Stimulated activated CD4-positive, alpha-beta T cell treated with anti-CD3 and anti-CD28 coated beads, Interleukin-15, amount 100 ng/mL, for 1 hour (primary cell): Measurements from ENCODE around the gene CPXM1.

Source experiments
- DNase-seq, 2 donors: peaks; one replicate each; pipeline ENCODE4 v3.0.0-alpha.2; 2020; ENCODE audit warnings: low read depth in 1 of 2, low spot score in 1 of 2

Gene CPXM1

DNA sequence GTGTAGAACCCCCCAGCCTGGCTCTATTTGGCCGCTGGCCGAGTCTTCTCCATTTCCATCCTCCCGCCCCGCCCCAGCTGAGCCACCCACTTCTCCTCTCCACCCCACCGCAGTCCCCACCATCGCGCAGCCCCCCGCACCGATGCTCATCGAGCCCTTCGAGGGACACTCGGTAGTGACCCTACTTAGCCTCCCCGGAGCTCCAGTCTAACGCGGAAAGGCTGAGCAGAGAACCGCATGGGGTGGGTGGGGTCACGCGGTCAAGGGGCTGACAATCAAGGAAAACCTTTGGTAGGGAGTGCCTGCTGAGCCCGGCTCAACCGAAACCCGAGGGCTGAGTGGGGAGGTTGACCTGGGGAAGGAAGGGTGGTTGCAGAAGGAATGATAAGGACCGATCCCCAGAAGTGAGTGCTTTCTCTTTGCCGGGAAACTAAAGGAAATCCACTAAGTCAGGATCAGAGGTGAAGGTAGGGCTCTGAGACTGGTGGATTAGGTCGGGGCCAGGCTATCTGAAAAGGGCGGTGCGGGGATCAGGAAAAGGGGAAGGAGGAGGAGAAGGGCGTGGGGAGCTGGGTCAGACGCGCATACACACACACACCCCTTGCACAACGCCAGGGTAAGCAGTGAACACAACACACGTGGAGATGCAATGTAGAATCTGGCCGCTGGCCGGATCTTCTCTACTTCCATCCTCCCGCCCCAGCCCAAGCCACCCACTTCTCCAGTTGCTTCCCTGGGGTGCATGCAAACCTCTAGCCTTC lies 49.8 kb downstream of the CPXM1 start:
- DNase-seq = no peak

DNA sequence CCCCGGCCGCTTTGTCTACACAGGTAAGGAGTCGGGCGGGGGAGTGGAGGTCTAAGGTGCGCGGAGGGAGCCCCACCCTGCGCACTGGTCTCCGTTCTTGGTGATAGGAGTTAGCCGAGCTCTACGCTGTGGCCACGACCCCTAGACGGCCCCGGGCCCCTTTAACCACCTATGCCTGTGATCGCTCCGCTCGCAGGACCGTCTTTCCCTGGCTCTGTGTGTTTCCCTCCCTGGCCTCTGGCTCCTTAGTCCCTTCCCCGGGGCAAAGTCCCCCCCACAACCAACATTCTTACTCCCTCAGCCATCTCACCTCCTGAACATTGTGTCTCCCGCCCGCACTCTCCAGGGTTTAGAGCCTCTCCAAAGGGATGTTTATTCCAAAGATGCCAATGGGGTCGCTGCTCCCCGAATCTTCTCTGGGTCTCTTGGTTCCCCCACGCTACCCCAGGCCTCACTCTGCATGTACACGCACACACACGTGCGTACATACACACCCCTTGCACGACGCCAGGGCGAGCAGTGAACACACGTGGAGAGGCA lies 50.4 kb downstream of the CPXM1 start:
- DNase-seq = no peak

DNA sequence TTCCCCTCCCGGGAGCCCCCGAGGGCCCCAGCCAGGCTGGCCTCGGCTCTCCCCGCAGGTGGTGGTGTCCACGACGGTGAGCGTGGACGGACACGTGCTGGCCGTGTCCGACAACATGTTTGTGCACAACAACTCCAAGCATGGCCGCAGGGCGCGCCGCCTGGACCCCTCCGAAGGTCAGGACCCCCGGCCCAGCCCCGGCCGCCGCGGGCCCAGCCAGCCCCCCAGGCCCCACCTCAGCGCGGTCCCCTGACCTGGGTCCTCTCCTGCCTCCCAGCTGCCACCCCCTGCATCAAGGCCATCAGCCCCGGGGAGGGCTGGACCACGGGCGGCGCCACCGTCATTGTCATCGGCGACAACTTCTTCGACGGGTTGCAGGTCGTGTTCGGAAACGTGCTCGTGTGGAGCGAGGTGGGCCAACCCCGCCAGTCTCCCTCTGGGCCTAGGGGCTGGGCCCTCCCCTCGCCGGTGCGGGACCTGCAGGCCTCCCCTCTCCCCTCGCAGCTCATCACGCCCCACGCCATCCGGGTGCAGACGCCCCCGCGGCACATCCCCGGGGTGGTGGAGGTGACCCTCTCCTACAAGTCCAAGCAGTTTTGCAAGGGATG lies 51.0 kb downstream of the CPXM1 start:
- no peak for DNase-seq

DNA sequence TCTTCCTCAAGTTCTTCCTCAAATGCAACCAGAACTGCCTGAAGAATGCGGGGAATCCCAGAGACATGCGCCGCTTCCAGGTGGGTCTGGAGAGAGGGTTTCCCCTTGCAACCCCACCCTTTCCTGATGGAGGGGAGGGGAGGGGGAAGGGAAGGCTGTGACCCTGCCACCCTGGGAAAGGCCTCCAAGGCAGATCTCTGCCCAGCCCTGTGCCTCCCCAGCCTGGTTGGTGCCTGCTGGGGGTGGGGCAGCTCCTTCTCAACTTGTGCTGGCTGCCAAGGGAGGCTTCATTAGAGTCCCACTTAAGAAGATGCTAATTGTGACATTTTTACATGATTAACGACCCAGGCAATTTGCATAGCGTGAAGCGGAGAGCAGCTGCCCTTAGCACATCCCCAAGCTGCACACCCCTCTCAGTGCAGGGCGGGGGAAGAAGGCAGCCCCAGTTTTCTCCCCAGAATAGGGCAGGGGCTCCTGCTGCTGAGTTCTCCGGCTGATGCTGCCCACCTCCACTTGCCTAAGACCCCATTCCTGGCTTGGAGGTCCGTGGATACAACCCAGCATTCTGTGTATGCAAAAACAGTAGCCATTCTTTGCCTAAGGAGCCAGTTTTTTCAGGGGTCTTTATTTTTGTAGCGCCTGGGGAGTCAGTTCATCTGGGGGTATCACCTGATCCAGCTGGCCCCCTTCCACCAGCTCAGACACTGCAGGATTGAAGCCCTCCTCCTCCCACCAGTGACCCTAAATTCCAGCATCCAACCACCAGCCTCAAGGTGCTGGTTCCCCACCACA lies 51.7 kb downstream of the CPXM1 start:
- no peak for DNase-seq

DNA sequence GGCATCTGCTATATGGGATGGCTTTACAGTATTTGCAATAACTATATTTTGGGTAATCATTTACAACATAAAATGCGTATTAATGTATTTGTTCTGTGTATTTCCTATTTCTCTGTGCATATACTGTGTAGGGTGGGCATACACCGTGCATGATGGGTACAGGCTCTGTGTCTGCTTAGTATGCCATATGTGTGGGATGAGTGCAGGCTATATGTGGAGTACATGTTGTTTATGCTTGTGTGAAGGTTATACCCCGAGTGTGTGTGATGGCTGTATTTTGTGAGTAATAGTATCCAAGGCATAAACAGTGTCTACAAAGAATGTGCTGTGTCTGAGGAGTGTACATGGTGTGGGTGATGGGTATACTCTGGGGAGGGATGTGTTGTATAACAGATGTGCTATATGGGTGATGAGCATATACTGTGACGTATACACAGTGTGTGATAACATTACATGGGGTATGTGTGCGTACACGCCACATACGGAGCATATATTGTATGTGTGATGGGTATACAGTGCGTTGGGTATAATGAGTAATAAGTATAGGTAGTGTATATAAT lies 52.7 kb downstream of the CPXM1 start:
- DNase-seq = no peak

DNA sequence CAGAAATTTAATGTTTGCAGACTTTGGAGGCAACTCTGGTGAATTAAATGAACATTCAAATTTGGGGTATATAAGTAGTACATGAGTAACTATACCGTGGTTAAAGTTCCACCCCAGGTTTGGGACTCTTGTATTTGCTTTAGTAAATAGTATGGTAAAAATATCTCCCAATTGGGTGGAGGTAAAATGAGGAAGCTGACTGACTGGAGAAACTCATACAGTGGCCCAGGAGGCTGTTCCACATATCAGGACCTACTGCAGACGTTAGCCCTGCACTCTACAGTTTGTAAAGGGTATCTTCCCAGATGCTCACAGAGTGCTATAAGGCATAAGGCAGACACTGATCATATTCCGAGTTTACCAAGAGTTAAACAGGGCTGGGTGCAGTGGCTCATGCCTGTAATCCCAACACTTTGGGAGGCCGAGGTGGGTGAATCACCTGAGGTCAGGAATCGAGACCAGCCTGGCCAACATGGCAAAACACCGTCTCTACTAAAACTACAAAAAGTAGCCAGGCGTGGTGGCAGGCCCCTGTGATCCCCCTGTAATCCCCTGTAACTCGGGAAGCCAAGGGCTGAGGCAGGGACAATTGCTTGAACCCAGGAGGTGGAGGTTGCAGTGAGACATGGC lies 53.7 kb downstream of the CPXM1 start:
- no peak for DNase-seq

DNA sequence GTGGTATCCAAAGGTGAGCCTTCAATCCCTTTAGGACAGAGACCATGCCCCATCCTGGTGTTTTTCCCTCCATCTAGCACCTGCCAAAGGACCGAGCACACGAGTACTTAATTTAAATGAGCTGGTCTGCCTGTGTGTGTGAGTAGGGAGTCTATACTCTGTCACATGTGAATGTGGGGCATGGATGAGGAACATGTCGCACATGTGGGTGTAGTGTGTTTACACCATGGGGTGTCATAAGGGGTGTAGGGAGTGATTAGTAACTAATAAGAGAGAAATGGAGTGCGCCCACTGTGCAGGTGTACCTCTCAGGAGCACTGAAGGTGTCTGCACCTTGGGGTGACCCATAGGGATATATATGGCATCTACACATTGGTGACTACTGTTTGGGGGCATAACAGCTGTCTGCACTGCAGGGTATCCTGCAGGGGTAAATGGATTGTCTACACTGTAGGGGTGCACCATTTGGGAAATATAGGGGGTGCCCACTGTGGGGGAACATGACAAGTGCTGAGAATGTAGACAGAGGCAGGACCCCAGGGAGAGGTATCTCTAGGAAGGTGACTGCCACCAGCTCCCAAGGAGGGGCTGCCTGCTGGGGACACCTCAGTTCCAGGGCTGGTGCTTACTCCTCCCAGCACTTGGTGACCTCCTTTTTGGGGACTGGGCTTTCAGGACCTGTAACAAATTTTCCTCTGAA lies 54.3 kb downstream of the CPXM1 start:
- DNase-seq = no peak

DNA sequence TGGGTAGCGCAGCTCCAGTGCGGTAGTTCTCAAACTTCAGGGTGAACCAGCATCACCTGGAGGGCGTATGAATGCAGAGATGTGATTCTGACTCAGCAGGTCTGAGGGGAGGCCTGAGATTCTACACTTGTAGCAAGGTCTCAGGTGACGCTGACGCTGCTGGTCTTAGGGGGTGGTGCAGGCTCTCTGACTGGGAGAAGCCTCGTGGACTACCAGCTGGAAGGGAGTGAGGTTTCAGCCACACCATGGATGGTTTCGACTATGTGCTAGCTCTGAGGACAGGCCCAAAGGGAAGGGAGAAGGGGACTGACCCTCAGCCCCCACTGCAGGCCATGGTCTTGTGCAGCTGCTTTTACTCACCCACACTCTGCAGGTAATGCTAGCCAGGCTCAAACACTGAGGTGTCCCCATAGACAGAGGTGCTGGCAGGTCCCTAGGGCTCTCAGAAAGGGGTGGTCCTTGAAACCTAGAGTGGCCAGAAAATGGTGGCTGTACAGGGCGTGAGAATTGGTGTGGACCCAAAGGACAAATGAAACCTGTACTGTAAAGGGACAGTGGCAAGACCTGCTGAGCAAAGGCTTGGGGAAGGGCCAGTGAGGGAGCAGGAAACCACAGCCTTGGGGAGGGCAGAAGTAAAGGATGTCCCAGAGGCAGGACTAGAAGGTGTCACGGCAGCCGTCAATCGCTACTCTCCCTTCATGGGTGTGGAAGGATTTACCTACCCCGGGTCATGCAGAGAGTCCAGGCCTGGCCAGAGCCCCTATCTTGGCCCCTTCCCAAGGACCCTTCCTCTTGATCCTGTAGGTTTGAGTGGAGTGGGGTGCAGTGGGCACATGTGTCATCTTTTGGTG lies 55.1 kb downstream of the CPXM1 start:
- DNase-seq = no peak
